HG03457 (cell line): Measurements from ENCODE around the gene BABAM2.
"Not testable (repeated sequence)": the region's sequence is repeated elsewhere in the genome, so short reads cannot be mapped to it uniquely, and the experiment has no call there.

Source experiments
- ATAC-seq: cut with Tn5 transposase; IDR thresholded peaks from one replicate; pipeline ENCODE4 v1.9.1; 2021; ENCODE audit warnings: moderate number of reproducible peaks; ENCODE audit not compliant: unreplicated experiment

Gene BABAM2

DNA sequence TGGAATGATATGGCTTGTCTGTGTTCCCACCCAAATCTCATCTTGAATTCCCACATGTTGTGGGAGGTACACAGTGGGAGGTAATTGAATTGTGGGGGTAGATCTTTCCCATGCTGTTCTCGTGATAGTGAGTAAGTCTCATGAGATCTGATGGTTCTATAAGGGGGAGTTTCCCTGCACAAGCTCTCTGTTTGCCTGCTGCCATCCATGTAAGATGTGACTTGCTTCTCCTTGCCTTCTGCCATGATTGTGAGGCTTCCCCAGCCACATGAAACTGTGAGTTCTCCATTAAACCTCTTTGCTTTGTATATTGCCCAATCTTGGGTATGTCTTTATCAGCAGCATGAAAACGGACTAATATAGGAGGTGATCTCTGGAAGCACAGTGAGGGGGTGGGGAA lies 78.4 kb downstream of the BABAM2 start:
- ATAC-seq, result not testable (repeated sequence)

DNA sequence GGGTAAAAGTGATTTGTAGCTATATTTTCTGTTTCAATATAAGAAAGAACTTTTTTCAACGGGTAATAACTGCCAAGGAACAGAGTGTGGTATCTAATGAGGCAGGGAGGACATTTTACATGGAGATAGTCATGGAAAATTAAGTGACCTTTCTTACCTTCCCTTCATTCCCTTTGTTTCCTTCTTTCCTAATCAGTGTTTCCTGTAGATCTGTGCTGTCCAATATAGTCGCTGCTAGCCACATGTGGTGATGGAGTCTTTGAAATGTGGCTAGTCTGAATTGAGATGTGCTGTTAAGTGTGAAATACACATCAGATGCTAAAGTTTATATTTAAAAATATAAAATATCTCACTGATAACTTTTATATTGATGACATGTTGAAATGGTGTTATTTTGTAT lies 81.8 kb downstream of the BABAM2 start:
- no peak for ATAC-seq

DNA sequence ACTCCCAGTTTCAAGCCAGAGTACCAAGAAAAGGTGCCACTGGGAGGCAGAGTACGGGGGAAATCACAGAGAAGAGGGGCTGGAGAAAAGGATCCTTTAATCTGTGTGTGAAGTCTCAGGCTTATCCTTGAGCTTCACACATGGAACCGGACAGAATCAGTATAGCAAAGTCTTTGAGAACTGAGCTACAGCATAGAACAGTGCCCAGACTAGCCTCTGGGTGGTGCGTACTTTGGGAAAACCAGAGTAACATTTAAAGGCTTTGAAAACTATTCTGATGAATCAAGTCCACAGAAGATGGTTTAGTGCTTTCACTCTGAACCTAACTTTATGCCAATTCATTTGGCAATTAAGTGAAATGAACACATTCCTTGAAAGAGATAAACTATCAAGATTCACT lies 83.1 kb downstream of the BABAM2 start:
- ATAC-seq, result no peak

DNA sequence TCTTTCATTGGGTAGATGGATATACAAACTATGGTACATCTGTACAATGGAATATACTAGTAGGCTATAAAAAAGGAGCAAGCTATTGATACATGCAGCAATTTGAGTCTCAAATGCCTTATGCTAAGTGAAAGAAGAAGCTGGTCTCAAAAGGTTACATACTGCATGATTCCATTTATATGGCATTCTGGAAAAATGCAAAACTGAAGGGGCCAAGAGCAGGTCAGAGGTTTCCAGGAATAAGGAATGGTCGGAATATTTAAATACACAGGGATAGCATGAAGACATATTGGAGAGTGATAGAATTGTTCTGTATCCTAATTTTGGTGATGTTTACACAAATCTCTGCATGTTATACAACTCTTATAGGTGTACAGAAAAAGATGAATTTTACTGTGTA lies 85.8 kb downstream of the BABAM2 start:
- no peak for ATAC-seq

DNA sequence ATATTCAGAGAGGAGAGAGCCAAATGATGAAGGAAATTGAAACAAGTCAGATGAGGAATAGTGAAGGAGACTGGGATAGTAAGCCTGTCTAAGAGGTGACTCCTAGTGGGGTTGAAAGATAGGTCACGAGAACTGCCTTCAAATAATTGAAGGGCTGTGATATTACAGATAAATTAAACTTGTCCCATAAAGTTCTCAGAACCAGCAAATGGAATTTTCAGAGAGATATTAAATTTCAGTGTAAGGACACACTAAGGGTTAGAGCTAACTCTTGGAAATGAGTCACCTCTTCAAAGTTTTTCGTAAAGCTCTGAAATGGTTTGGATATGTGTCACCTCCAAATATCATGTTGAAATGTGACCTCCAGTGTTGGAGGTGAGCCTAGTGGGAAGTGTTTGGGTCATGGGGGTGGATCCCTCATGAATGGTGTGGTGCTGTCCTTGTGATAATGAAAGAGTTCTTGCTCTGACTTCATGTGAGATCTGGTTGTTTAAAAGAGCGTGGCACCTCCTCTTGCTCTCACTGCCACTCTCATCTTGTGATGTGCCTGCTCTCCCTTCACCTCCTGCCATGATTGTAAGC lies 87.3 kb downstream of the BABAM2 start:
- ATAC-seq, result no peak

DNA sequence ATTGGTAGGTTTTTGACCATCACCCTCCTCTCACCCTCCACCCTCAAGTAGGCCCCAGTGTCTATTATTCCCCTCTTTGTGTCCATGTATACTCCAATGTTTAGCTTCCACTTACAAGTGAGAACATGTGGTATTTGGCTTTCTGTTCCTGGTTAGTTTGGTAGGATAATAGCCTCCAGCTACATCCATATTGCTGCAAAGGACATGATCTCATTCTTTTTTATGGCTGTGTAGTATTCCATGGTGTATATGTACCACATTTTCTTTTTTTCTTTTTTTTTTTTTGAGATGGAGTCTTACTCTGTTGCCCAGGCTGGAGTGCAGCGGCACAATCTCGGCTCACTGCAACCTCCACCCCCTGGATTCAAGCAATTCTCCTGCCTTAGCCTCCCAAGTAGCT lies 88.2 kb downstream of the BABAM2 start:
- not testable (repeated sequence) for ATAC-seq

DNA sequence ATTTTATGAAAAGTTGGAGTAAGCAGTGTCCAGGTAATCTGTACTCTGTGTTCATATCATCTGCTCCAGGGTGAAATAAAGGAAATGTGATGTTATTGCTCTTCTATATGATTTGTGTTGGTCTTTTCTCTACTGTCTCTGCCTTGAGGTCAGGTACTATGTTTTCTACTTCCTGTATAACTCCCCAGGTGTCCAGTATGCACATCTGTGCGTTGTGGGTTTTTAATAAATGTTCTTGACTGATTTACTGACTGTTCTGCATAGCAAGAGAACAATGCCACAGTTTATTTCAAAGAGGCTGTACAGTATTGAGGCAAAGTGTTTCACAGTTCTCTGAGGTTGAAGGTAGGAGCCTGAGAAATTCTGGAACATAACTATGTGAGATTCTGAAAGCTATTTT lies 89.7 kb downstream of the BABAM2 start:
- no peak for ATAC-seq

DNA sequence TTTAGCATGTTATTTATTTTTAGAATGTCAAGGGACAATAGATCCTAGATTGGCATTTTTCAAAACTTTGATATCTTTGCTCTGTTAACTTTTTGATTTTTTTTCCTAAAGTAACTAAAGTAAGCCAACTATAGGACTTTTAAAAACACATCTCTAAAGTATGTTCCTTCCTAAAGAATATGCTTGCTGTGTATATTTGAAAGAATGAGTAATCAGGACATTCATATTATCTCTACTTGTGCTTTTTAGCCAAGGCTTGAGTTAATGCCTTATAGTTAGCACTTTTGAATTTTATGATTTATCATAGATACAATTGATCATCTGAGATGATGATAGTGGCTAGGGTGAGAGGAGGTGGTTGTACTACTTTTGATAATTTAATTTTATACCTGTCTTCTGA lies 93.6 kb downstream of the BABAM2 start:
- ATAC-seq, result no peak

DNA sequence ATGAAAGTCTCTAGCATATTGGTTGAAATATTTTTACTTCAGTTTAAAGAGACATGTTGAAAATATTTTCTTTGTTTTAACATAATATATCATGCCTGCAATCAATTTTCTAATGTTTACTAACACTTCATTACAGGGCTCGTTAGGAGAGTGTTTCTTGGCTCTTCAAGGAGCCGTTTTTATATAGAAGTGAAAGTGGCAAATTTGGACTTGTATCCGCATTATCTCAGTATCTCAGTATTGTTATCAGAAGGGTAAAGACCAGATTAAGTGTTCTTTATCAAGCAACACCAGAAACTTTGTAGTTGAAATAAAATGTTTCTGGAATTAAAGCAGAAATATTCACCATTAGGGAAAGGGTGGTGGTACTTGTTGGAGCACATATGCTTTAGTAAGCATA lies 97.8 kb downstream of the BABAM2 start:
- no peak for ATAC-seq

DNA sequence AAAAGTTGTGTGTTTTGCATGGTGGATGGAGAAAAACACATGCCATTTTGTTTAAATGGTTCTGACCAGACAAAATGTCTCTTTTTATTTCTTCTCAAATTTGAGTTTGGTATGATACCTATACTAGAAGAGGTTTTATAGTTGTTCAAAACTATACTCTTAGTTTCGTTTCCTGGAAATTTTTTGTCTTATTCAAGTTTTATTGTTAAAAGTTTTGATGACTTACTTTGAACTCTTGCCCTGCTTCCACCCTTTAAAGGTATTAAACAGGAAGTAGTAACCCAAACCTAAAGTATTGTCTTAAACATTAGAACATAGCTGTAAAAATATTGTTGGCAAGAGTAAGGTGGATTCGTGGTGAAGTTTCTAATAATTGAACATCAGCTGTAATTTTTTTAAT lies 98.2 kb downstream of the BABAM2 start:
- ATAC-seq, result no peak

DNA sequence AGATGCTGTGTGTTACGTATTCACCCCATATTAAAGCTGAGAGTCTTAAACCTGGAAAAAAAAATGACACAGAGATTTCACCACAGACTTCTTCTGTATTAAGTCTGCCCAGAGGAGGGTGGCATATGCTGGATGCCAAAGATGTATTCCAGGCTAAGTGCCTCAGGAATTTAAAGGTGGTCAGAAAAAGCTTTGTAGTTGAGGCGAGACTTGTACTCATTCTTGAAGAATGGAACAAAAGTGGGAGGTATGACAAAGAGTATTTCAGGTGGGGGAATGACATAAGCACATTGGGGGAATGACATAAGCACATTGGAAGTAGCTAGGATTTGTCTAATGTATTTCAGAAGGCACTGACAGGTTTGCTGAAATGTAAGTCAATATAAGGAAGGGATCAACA lies 98.6 kb downstream of the BABAM2 start:
- ATAC-seq, result no peak

DNA sequence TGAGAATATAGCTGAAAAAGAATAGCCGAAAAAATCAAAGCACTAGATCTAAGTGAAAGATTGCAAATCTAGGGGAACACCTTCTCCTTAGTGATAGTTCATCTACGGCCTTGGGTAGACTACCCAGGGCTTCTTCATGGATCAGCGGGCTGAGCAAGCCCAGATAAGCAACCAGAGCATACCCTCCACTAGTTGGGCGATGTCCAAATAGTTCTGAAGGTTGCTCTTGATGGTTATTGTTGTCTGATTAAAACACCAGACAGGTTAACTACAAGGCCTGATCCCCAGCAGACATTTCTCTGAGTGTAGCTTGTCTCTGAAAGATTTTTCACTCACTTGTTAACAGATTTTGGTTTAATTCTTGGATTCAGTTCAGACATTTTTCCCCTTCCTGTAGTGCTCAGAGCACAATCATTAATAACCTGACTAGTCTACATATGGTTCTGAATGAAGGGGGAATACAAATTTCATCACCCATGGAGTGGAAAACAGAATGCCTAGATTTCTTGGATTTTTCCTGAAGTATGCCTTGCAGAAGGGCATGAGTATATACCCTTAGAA lies 99.6 kb downstream of the BABAM2 start:
- ATAC-seq, result no peak

DNA sequence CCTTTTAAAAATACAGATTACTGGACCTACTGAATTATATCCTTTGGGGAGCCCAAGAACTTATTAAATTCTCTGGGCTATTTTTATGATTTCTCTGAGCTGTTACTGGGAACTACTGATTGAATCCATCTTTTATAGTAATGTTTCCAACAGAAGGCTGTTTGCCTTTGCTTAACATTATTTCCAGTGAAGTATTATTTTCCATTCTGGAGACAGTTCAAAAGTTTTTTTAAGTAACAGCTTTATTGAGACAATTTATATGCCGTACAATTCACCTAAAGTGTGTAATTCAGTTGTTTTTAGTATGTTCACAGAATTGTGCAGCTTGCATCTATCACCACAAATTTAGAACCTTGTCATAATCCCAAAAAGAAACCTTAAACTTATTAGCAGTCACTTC lies 100.6 kb downstream of the BABAM2 start:
- no peak for ATAC-seq

DNA sequence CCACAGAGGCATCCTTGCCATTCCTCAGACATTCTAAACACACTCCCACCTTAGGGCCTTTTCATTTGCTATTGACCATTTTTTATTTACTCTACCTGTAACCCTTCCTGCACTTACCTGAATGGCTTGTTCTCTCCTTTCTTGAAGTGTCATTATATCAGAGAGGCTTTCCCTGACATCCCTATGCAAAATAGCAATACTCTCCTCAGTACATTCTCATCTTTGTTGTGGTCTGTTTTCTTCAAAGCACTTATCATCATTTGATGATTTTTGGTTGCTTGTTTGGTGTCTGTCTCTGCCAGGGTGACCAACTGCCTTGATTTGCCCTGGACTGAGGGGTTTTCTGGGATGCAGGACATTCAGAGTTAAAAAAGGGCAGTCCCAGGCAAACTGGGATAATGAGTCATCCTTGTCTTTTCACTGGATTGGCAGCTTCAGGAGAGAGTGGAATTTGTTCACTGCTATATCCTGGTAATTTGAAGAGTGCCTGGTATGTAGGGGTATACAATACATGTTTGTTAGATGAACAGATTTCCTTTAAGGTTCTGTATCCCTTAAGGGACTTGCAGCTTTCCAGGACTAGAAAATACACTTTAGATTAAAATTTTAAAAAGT lies 102.4 kb downstream of the BABAM2 start:
- ATAC-seq, result no peak

DNA sequence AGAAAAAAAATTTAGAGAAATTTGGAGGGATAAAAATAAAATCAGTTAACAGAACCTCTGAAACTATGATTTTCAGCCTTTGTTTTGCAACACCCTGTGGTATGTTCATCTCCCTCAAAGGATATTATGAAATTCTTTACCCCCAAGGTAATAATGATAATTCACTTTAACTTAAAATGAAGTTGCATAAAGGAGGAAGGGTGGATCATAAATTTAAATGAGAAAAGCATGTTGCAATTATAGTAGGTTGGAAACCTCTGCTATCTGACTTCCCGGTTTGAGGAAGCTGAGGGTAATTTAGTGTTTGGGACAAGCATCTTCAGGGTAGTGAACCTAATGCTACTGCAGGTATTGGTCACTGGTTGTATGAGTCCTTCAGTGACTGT lies 102.9 kb downstream of the BABAM2 start:
- no peak for ATAC-seq

DNA sequence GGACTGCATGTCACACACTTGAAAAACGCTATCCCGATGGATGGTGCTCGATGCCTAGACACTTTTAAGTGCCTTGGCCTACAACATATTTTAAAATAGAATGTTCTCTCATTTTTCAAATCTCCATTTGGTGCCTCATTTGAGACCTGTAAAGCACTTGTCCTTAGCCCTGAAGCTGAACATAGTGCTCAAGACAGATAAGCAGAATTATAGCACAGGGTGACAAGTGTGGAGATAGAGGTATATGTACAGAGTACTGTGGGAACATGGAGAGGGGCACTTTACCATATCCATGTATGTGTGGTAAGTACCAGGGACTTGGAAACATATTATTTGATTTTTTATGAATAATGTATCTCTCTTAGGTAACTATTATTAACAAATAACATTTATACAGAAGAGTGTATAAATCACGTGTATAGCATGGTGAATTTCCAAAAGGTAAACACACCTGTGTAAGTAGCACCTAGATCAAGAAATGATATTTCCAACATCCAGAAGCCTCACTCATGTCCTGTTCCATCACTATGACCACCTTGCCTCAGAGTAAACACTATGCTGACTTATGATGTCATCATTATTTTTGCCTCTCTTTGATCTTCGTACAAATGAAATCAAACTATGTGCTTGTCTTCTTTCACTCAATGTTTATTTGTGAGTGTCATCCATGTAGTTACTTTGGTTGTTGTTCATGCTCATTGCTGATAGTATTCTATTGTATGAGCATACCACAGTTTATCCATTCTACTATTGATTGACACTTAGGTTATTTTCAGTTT lies 103.6 kb downstream of the BABAM2 start:
- ATAC-seq, result no peak

DNA sequence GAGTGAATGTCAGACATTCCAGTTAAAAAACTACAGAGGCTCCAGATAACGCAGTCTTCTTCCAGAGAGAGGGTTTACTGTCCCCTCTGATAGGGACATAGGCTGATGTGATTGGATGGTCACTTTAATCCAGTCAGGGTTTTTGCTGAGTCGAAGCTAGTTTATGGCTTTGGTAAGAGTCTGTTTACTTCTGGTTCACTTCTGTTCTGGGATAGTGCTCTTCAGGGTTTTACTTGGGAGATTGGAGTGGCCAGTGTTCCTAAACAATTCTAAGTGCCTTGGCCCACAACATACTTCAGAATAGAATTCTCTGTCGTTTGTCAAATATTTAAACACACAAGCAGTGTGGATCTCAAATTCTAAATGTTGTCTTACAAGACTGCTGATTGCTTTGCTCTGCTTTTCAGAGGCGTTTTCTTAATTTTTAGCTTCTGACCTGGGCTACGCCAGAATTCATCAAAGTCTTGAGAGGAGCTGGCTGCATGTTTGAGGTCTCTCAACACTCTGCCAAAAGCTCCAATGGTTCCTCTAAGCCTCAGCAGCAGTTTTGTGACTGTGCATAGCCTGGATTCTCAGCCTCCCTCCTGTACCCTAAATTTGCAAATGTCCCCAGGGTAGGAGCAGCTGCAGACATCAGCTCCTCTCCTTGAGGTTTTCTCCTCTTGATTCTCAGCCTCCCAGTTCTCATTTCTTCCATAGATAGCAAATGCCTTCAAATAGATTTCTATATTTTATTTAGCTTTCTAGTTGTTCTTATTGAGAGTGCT lies 105.8 kb downstream of the BABAM2 start:
- no peak for ATAC-seq

DNA sequence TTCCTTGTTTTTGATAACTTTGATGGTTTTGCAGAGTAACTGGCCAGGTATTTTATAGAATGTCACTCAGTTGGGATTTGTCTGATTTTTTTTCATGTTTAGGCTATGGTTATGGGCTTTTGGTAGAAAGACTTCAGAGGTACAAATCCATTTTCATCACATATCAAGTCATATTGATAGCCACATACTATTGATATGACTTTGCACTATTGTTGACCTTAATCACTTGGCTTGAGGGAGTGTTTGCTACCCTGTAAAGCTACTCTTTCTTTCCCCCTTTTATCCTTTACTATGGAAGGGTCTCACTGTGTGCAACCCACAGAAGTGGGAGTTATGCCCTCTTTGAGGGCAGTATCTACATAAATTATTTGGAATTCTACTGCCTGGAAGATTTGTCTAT lies 109.8 kb downstream of the BABAM2 start:
- no peak for ATAC-seq

DNA sequence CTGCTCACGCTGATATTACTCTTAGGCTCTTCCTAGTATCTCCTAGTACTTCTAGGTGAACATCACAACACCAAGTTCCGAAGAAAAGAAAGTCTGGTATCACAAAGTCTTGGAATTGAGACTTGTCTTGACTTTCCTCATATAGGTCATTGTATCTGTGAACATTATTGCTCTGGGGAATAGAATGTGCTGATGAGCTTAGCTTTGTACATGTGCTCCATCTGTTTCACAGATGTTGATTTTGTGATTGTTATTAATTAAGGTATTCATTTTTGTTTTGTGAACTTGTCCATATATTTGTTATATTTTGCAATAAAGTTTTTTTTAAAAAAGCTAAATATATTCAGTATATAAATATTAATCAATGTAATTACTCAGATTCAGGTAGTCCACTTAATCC lies 111.7 kb downstream of the BABAM2 start:
- no peak for ATAC-seq

DNA sequence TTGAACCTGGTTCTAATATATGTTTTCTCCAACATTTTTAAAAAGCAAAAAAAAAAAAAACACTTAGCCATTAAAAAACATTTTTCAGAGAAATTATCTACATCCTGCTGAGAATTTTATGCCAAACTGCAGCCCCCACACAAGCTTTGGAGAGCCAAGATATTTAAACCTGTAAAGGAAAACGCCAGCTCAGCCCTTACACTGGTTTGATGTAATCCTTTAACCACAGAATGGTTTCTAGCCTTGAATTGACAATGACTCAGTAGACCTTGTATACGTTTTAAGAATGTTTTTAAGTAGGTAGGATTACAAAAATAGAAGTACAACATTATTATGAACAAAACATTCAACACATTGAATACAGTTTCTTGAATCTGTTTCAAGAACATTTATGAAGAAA lies 113.6 kb downstream of the BABAM2 start:
- ATAC-seq, result no peak

DNA sequence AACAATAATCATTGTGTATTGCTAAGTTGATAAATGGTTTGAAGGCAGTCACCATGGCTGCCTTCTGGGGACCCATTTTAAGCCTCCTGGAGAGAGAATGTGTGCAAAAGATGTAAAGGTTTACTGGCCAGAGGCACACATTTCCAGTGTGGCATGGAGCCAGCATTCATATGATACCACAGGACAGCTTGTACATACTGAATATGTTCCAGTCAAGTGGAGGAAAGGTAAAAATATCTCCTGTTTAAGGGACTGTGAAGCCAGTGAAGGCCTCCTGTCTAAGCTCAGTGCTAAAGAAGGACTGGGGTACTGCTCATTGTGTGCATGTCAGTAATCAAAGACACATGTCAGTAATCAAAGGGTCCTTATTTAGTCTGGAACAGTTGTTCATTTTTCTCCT lies 119.2 kb downstream of the BABAM2 start:
- ATAC-seq, result no peak
